Measurements from ENCODE around the gene CDH23.

CDH23 gene

DNA sequence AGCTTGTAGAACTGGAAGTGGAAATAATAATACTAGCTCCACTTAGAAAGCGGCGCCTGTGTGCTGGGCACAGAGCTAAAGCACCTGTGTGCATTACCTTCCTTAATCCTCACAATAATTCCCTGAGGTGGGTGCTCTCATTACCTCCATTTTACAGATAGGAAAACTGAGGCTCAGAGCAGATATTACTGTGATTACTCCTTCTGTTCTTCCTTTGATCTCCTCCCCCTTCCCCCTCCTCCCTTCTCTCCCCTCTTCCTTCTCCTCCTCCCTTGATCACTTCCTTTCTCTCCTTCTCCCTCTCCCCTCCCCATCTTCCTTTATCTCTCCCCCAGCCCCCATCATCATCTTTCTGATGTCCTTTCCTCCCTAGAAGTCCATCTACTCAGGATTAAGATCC, 267.9 kb downstream of the CDH23 start:
- TF ChIP-seq GATA2 (IDR thresholded peaks at IDR 0.05; ENCODE audit: low read depth, low read length) = no peak
- TF ChIP-seq GATA3 (IDR thresholded peaks at IDR 0.05; ENCODE audit: low read depth, low read length) = no peak

DNA sequence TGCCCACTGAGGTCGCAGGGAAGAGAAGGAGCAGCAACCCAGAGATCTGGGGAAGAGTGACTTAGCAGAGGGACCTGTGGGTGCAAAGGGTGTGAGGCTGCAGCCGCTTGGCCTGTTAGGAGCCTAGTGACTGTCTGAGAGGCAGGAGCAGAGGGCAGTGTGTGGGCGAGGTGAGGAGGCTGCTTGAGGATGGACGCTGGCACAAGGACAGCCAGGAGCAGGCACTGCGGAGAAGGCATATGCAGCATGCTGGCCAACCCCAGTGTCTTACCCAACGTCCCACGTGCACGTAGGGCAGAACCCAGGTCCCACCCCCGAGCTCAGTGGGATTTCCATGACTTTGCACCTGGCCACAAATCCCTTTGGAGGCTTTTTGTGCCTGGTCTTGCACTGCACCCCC, 268.7 kb downstream of the CDH23 start:
- TF ChIP-seq GATA2 (IDR thresholded peaks at IDR 0.05; ENCODE audit: low read depth, low read length) = no peak
- no peak for TF ChIP-seq GATA3 (IDR thresholded peaks at IDR 0.05; ENCODE audit: low read depth, low read length)

DNA sequence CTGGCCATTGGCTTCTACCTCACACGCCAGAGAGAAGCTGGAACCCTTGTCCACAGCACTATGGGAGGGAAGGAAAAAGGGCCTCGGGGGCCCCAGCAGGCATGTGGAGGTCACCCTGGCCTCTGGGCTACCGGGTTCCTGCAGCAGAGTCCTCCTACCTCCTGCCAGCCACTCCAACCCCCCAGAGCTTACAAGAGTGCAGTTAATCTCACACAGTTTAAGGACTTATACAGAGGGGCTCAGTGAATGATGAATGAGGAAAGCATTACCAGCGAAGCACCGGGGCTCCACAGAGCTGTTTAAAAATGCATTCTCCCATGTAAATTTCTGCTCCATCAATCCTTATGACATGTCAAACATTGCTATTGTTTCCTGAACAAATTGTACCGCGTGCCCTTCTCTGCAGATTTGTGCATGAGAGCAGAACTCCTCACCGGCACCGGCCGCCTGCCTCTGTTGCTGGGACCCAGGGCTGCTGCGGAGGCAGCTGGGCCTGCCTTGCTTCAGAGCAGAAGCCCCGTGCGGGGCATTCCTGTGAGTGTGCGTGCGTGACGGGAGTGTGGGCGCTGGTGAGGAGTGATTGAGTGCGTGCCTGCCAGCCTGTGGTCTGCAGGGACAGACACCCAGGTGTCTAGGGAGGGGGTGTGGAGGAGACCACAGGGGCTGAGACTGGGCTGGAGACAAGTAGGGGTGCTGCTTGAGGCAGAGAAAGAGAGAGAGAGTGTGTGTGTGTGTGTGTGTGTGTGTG, 270.1 kb downstream of the CDH23 start:
- no peak for TF ChIP-seq GATA3 (IDR thresholded peaks at IDR 0.05; ENCODE audit: low read depth, low read length)
- TF ChIP-seq GATA2 (IDR thresholded peaks at IDR 0.05; ENCODE audit: low read depth, low read length) = no peak

DNA sequence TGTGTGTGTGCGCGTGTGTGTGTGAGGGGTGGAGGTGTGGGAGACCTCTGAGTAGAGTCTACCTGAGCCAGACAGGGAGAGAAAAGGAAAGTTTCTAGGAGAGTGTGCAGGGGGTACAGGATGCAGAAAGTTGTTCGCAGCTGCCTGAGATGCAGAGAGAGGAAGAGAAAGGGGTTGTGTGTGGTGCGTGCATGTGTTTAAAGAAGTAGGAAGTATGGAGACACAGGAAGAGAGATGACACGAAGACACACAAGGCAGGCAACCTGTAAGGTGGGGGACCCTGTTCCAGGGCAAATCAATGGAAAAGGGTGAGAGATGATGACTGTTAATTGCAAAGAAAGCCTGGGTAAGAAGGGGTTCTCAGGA, 270.6 kb downstream of the CDH23 start:
- no peak for TF ChIP-seq GATA3 (IDR thresholded peaks at IDR 0.05; ENCODE audit: low read depth, low read length)
- no peak for TF ChIP-seq GATA2 (IDR thresholded peaks at IDR 0.05; ENCODE audit: low read depth, low read length)

DNA sequence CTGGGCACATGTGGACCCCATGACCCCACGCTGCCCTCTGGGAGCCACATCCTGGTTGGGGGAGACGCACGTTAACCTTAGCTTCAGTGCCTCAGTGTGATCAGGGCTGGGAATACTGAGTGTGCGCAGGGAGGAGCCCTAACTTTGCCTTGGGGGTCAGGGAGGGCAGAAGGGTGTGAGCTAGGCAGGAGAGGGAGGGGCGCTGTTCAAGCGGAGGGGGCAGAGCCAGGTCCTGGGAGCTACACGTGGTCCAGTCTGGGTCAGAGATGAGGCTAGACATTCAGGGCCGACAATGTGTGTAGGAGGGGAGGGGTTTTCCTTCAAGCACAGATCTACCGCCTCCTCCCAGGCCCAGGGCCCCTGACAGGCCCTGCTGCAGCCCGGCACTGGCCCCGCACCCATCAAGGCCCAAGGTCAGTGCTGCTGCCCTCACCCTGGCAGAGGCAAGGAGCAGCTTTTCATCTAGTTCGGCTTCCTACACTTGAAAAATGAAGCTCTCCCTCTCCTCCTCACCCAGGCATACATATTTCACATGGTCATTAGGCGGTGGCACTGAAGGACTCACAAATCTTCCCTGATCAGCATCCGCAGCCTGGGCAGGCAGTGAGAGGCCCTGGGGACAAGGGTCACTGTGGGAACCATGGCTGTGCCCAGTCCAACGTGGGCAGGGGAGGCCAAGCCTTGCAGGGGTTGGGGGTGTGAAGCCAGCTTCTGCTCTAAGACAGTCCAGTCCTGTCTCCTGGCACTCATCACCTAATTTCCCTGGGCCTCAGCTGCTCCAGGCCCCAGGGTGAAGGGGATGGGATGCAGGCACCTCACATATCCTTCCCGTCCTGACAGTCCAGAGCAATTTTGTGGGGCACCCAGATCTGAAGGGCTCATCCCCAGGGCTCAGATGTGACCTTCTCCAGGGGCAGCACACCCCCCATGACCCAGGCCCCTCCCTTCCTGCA, 275.6 kb downstream of the CDH23 start:
- no peak for TF ChIP-seq GATA2 (IDR thresholded peaks at IDR 0.05; ENCODE audit: low read depth, low read length)
- TF ChIP-seq GATA3 (IDR thresholded peaks at IDR 0.05; ENCODE audit: low read depth, low read length) = no peak

DNA sequence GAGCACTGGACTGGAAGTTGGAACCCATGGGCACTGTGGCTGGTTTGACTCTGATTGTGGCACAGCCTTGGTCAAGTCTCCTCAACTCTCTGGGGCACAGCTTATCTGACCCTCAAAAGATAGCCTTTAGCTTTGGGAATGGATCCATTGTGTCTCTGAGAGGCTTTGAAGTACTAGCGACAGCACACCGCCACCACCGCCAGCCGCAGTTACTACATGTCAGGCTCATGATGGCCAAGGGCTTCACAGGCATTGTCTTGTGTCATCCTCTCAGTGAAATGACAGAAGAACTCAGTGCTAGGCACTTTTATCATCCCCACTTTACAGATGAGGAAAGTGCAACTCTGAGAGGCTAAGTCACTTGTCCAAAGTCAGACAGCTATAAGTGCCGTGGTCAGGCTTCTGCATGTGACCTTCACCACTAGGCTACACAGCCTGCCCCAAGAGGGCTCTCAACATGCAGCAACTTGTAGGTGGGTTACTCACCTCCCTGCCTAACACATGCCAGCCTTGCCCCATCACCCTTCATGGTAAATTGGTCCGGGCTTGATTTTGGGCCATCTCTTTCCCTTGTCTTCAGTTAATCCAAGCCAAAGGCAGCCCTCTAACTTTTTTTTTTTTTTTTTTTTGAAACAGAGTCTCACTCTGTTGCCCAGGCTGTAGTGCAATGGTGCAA, 278.7 kb downstream of the CDH23 start:
- TF ChIP-seq GATA2 (IDR thresholded peaks at IDR 0.05; ENCODE audit: low read depth, low read length) (no peak), GATA3 (IDR thresholded peaks at IDR 0.05; ENCODE audit: low read depth, low read length) (no peak)

DNA sequence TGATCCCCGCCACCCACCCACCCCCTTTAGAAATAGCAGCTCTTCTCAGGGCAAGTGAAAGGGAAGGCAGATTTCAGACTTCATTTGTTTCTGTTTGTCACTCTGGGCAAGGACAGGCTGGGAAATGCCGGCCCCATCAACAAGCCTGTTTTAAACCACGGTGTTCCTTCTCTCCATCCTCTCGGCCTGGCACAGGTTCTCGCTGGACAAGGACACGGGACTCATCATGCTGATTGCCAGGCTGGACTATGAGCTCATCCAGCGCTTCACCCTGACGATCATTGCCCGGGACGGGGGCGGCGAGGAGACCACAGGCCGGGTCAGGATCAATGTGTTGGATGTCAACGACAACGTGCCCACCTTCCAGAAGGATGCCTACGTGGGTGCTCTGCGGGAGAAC, 280.5 kb downstream of the CDH23 start:
- TF ChIP-seq GATA2 (IDR thresholded peaks at IDR 0.05; ENCODE audit: low read depth, low read length) (no peak), GATA3 (IDR thresholded peaks at IDR 0.05; ENCODE audit: low read depth, low read length) (no peak)

DNA sequence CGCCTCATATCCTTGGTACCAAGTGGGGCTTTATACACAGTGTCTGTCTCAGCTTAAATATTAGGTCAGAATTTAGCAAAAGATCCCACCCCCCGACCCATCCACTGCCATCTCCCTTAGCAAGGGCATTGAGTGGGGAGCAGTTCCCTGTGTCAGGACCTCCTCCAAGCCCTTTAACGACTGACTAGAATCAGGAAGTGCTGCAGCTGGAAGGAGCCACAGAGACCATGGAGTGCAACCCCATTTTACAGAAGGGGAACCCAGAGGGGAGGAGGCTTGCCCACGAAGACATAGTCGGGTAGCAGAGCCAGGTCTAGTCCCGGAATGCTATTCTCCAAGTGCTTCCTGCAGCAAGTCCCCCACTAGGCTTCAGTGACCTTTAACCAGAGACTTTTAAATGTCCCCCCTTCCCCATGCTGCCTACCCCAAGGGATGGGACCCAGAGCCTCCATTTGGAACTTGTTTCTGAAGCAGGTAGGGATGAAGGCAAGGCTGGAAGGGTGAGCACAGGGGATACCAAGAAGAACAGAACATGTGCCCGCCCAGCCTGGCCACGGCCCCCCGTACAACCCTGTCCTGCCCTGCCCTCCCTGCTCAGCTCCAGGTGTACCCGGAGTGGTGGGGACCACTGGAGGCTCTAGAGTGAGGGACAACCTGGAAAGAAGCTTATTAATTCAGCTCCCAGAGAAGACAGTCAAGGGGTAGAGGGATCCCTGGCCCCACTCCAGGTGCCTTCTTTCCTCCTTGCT, 281.5 kb downstream of the CDH23 start:
- TF ChIP-seq GATA3 (IDR thresholded peaks at IDR 0.05; ENCODE audit: low read depth, low read length) (no peak), GATA2 (IDR thresholded peaks at IDR 0.05; ENCODE audit: low read depth, low read length) (no peak)

DNA sequence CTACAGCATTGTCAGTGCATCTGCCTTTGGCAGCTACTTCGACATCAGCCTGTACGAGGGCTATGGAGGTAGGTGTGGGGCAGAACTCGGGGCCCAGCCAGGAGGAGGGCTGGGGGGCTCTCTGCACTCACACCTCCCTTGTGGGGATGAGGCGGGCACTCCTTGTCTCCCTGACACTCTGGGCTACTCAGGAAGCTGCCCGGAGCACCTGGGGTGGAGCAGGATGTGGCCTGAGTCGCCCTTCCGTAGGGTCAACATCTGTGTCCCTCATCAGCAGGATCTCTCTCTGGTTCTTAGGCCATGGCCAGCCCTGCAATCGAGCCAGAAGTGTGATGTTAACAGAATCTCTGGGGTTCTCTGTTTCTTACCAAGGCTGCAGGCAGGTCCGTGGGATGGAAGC, 282.7 kb downstream of the CDH23 start:
- no peak for TF ChIP-seq GATA2 (IDR thresholded peaks at IDR 0.05; ENCODE audit: low read depth, low read length)
- no peak for TF ChIP-seq GATA3 (IDR thresholded peaks at IDR 0.05; ENCODE audit: low read depth, low read length)

DNA sequence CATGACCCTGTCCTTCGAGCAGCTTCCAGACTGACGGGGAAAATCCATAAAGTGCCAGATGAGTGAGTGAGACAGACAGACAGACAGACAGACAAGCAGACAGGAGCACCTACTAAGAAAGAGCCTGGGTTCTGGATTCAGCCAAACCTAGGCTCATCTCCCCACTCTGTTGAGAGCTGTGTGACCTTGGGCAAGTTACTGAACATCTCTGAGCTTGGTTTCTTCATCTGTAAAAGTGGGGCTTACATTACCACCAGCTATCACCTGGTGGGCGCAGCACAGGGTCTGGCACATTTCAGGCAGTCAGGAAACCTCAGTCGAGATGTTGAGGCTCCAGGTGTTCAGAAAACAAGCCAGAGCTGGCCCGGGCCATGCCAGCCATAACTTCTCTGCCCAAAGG, 285.3 kb downstream of the CDH23 start:
- TF ChIP-seq GATA2 (IDR thresholded peaks at IDR 0.05; ENCODE audit: low read depth, low read length) (no peak), GATA3 (IDR thresholded peaks at IDR 0.05; ENCODE audit: low read depth, low read length) (no peak)

DNA sequence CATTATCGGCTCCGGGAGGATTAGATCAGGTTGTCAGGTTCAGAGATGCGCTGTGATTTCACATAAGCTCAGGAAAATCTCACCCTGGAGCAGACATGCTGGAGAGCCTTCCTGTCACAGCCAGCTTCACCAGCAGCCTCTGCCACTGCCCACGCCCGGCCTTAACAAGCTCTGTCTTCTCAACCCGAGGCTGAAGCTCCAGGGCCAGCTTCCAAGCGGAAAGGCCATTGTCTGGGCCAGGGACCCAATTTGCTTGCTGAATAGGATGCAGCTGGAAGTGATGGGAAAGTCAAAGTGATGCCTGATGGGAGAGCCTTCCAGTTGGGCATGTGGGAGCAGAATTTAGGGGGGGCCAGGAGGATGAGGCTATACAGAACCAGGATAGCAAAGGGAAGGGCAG, 286.6 kb downstream of the CDH23 start:
- TF ChIP-seq GATA2 (IDR thresholded peaks at IDR 0.05; ENCODE audit: low read depth, low read length) (no peak), GATA3 (IDR thresholded peaks at IDR 0.05; ENCODE audit: low read depth, low read length) (no peak)

DNA sequence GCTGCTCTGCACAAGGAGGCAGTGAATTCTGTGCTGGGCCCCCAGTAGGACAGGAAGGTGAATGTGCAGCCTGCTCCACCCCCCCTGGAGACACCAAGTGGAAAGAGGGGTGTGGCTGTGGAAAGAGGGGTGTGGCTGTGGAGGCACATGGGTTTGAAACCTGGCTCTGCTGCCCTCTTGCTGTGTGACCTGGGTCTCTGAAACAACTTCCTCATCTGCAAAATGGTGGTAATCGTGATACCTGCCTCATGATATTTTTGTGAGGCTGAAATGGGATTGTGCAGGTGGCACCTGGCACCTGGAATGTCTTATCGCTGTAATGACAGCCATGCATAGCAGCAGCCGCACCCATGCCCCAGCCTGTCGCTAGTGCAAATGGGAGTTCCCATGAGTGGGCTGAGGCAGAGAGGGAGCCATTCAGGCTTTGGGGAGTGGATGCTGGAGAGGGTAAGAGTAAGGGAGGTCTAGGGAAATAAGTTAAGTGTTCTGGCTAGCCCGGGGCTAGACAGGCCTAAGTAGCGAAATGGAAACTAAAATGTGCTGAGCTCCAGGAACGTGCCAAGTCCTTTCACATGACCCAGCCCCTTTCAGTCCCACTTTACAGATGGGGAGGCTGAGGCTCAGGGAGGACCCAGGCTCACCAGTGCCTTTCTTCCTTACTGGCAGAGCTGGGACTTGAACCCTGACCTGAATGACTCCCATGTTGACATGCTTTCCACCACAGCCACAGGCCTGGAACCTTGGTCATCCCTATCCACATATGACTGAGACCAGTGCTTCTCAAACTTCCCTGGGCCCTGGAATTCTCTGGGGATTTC, 287.8 kb downstream of the CDH23 start:
- TF ChIP-seq GATA2 (IDR thresholded peaks at IDR 0.05; ENCODE audit: low read depth, low read length) (no peak), GATA3 (IDR thresholded peaks at IDR 0.05; ENCODE audit: low read depth, low read length) (no peak)

All from SH-SY5Y (cell line).